GM12878 (cell line): ENCODE measurements around the gene UBAC2. TPM values are rescaled to one million over a fixed set of nuclear protein-coding genes. Genes with fewer than 3 reads are reported as not detected.

Experiments
- ATAC-seq: fragments of 200-7000 bp; cut with Tn5 transposase; 3 replicates; pipeline ENCODE4 v1.9.1; 2020; ENCODE audit warnings: mild to moderate bottlenecking, moderate library complexity
- BruUV-seq: library from RNA; stranded (reverse); fragments of 400-500 nt; replicated peaks from 2 replicates; lab custom pipeline; 2021; lab: Mats Ljungman, UMichigan
- CTCF ChIA-PET: fragments of 300-600 bp; sonication (Branson Sonifier 250); formaldehyde crosslinking; extraction: SDS; loops from one replicate; lab custom pipeline; 2021; ENCODE audit warnings: inconsistent platforms; lab: Yijun Ruan, JAX
- POLR2A ChIA-PET: fragments of 350-600 bp; formaldehyde crosslinking; extraction: SDS; loops from one replicate; lab custom pipeline; 2021; ENCODE audit warnings: inconsistent platforms; lab: Charles Lee
- RAD21 ChIA-PET: fragments of 300-600 bp; sonication (Branson Sonifier 250); formaldehyde crosslinking; loops from one replicate; lab custom pipeline; 2023; ENCODE audit warnings: antibody characterized with exemption; ENCODE audit not compliant: unreplicated experiment; lab: Charles Lee
- SMC1A ChIA-PET: fragments of 300-600 bp; sonication (Branson Sonifier 250); formaldehyde crosslinking; loops from one replicate; lab custom pipeline; 2023; ENCODE audit not compliant: unreplicated experiment, uncharacterized antibody; lab: Charles Lee
- DNase-seq: peaks from one replicate; pipeline ENCODE4 v3.0.0-alpha.2; 2011; ENCODE audit warnings: low read depth, low spot score
- FAIRE-seq: peaks from 3 replicates; lab custom pipeline; 2011; peaks lifted over from hg19 to GRCh38; lab: Jason Lieb, UNC
- H2AFZ ChIP-seq: 2 replicates; pipeline ENCODE4 v1.6.0; 2011; ENCODE audit warnings: low read depth, low read length, control low read depth; ENCODE audit not compliant: control insufficient read depth
- H3K27ac ChIP-seq: 2 replicates; pipeline ENCODE4 v1.5.1; 2011; ENCODE audit warnings: control low read depth; ENCODE audit not compliant: control insufficient read depth, insufficient read depth
- H3K27me3 ChIP-seq, 2 experiments: replicated peaks in 1 of 2; 2 replicates each; pipeline versions ENCODE4 v1.6.0 to v1.6.1; 2011; ENCODE audit warnings: low read length in 1 of 2; ENCODE audit not compliant: control insufficient read depth in 2 of 2, insufficient read depth in 2 of 2
- H3K36me3 ChIP-seq, 2 experiments: 2 replicates each; pipeline ENCODE4 v1.5.1; 2011; ENCODE audit warnings: low read length in 1 of 2; ENCODE audit not compliant: control insufficient read depth in 2 of 2, insufficient read depth in 2 of 2
- H3K4me1 ChIP-seq: 2 replicates; pipeline ENCODE4 v1.6.1; 2011; ENCODE audit warnings: mild to moderate bottlenecking, low read length, moderate library complexity, mixed read lengths; ENCODE audit not compliant: control insufficient read depth, insufficient read depth
- H3K4me2 ChIP-seq: 2 replicates; pipeline ENCODE4 v1.6.0; 2011; ENCODE audit warnings: control low read depth; ENCODE audit not compliant: control insufficient read depth, insufficient read depth
- H3K4me3 ChIP-seq: fragments of 200-600 bp; sonication (generic); 2 replicates; pipeline ENCODE4 v1.5.1; 2016
- H3K79me2 ChIP-seq: 2 replicates; pipeline ENCODE4 v1.6.0; 2011; ENCODE audit warnings: low read length; ENCODE audit not compliant: control insufficient read depth, insufficient read depth
- H3K9ac ChIP-seq: 2 replicates; pipeline ENCODE4 v1.8.0; 2011; ENCODE audit warnings: low read length, control low read depth, mixed read lengths; ENCODE audit not compliant: control insufficient read depth, insufficient read depth
- H3K9me3 ChIP-seq: replicated peaks from 3 replicates; pipeline ENCODE4 v1.5.1; 2011; ENCODE audit warnings: mild to moderate bottlenecking, low read length; ENCODE audit not compliant: control insufficient read depth, insufficient read depth
- H4K20me1 ChIP-seq: 2 replicates; pipeline ENCODE4 v1.6.0; 2011; ENCODE audit not compliant: control insufficient read depth, insufficient read depth
- IKZF1 ChIP-seq: fragments of 450-650 bp; conservative IDR thresholded peaks from 2 replicates; pipeline ENCODE4 v1.6.1; 2017; ENCODE audit warnings: antibody characterized with exemption, mild to moderate bottlenecking
- PAX5 ChIP-seq: IDR thresholded peaks from 2 replicates; pipeline ENCODE4 v1.6.1; 2011; ENCODE audit warnings: low read depth, low read length, borderline replicate concordance
- SPI1 ChIP-seq: IDR thresholded peaks from 2 replicates; pipeline ENCODE4 v1.6.1; 2011; ENCODE audit warnings: low read depth, mild to moderate bottlenecking, low read length, moderate library complexity, borderline replicate concordance; ENCODE audit not compliant: insufficient read depth
- WGBS: methylation state at CpG from one replicate; pipeline ENCODE4 v1.1.6; 2016; ENCODE audit warnings: low lambda C conversion rate; ENCODE audit not compliant: insufficient replicate concordance, insufficient coverage; ENCODE audit errors: missing lambda C conversion rate; 5-methylcytosine and 5-hydroxymethylcytosine counted together
- in situ Hi-C: fragments of 300-500 bp; cut with MboI; formaldehyde crosslinking; loops from 9 replicates; pipeline ENCODE4 v1.14.3; 2018; ENCODE audit warnings: mixed read lengths
- intact Hi-C: fragments of 100-400 bp; cut with micrococcal nuclease; formaldehyde crosslinking; loops from one replicate; pipeline ENCODE4 v1.14.2; 2022; ENCODE audit not compliant: unreplicated experiment
- polyA plus RNA-seq, 11 experiments: library from polyadenylated mRNA; depleted of rRNA in 4 of 11; unstranded in 6 of 11; stranded (reverse) in 5 of 11; fragments of >200 nt; fragmentation: Nextera tagmentation in 4 of 11; fragmentation: Illumina TruSeq in 1 of 11; extraction: Ambion mirVana in 4 of 11; extraction: Trizol in 1 of 11; gene quantifications; 1 replicate in 1 of 11; 2 replicates in 10 of 11; pipeline versions ENCODE4 v1.2.1 to v1.2.3, GENCODE V29; 2011 to 2016; ENCODE audit warnings: inconsistent platforms in 2 of 11, missing spikeins in 2 of 11, low read depth in 1 of 11
- total RNA-seq, 4 experiments: library from RNA; depleted of rRNA in 3 of 4; stranded (reverse); fragments of >200 nt in 3 of 4; fragmentation: Illumina TruSeq in 1 of 4; extraction: Trizol in 1 of 4; gene quantifications; 2 replicates each; pipeline versions ENCODE4 v1.2.1 to v1.2.3, GENCODE V29; 2013 to 2021
- TF ChIP-seq, protein P1 (sequence below): fragments of 150-350 bp; IDR thresholded peaks from 2 replicates; pipeline ENCODE4 v1.6.1; 2016; ENCODE audit warnings: low read depth, low read length

The UBAC2 gene
- total and polyA plus RNA-seq, 10 of the 15 experiments (the other 5 are each of a cell fraction or from before 2014, with no cell fraction given) = 3.0 to 54.6 (median 17.4) TPM

DNA sequence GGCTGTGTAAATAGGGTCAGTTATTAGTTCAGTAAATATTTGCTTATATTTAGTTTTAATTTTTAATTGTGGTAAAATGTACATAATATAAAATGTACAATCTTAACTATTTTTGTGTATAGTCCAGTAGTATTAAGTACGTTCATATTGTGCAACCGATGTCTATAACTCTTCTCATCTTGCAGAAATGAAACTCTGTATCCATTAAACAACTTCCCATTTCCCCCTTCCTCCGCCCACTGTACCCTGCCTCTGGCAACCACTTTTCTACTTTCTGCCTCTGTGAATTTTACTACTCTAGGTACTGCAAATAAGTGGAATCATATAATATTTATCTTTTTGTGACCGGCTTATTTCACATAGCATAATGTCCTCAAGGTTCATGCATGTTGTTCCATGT lies 24.4 kb downstream of the UBAC2 start:
- no peak overlapping the region for H3K27ac ChIP-seq
- RAD21 ChIA-PET = no interaction called here
- POLR2A ChIA-PET = no interaction called here
- TF ChIP-seq, protein P1, sequence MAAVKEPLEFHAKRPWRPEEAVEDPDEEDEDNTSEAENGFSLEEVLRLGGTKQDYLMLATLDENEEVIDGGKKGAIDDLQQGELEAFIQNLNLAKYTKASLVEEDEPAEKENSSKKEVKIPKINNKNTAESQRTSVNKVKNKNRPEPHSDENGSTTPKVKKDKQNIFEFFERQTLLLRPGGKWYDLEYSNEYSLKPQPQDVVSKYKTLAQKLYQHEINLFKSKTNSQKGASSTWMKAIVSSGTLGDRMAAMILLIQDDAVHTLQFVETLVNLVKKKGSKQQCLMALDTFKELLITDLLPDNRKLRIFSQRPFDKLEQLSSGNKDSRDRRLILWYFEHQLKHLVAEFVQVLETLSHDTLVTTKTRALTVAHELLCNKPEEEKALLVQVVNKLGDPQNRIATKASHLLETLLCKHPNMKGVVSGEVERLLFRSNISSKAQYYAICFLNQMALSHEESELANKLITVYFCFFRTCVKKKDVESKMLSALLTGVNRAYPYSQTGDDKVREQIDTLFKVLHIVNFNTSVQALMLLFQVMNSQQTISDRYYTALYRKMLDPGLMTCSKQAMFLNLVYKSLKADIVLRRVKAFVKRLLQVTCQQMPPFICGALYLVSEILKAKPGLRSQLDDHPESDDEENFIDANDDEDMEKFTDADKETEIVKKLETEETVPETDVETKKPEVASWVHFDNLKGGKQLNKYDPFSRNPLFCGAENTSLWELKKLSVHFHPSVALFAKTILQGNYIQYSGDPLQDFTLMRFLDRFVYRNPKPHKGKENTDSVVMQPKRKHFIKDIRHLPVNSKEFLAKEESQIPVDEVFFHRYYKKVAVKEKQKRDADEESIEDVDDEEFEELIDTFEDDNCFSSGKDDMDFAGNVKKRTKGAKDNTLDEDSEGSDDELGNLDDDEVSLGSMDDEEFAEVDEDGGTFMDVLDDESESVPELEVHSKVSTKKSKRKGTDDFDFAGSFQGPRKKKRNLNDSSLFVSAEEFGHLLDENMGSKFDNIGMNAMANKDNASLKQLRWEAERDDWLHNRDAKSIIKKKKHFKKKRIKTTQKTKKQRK = no peak
- peak; percentile 54; the same call in 1 of the 2 replicates for TF ChIP-seq SPI1
- no peak for TF ChIP-seq IKZF1
- TF ChIP-seq PAX5 = no peak
- H3K4me1 ChIP-seq = peaks cover 34% of the 10 kb centered on the region
- BruUV-seq = no TSS peak
- no peak for FAIRE-seq
- H3K4me2 ChIP-seq = no peak overlapping the region
- no peak for DNase-seq
- in situ Hi-C loops (no loop called here), intact Hi-C loops (no loop called here)
- no peak overlapping the region for H2AFZ ChIP-seq
- no peaks in the 10 kb centered on the region for H3K36me3 ChIP-seq
- ATAC-seq = no peak
- H3K9me3 ChIP-seq = no peaks in the 10 kb centered on the region; the same call in 2 of the 3 replicates
- peaks cover 4% of the 10 kb centered on the region; the same call in 1 of the 2 replicates for H4K20me1 ChIP-seq
- H3K4me3 ChIP-seq = no peak overlapping the region
- CTCF ChIA-PET = no interaction called here
- no peaks in the 10 kb centered on the region for H3K27me3 ChIP-seq
- no peak overlapping the region for H3K9ac ChIP-seq
- 72% methylated on average over 4 of the region's 4 CpGs for WGBS
- SMC1A ChIA-PET = no interaction called here
- H3K79me2 ChIP-seq = peaks cover 55% of the 10 kb centered on the region
